GM19395 (cell line): Measurements from ENCODE around the gene ARL9.
A peak's percentile ranks its signal among the peaks of the same experiment; 100 is the strongest.

Experiments used
- ATAC-seq: cut with Tn5 transposase; IDR thresholded peaks from one replicate; pipeline ENCODE4 v1.9.1; 2021; ENCODE audit warnings: mild to moderate bottlenecking, moderate library complexity; ENCODE audit not compliant: unreplicated experiment

Gene ARL9

GRCh38 chr4:56531149-56531770, 25.7 kb downstream of the ARL9 start:
- no peak for ATAC-seq

GRCh38 chr4:56531823-56532222, 26.2 kb downstream of the ARL9 start:
- no peak for ATAC-seq

- no peak for ATAC-seq
Measured at GRCh38 chr4:56532239-56532638, 26.6 kb downstream of the ARL9 start.

GRCh38 chr4:56535915-56536314, 30.3 kb downstream of the ARL9 start:
- ATAC-seq = no peak

- ATAC-seq = no peak
Measured at GRCh38 chr4:56537147-56537546, 31.6 kb downstream of the ARL9 start.

GRCh38 chr4:56540826-56541225, 35.2 kb downstream of the ARL9 start:
- no peak for ATAC-seq

- ATAC-seq = peak; percentile 97
Measured at GRCh38 chr4:56544573-56545131, 39.1 kb downstream of the ARL9 start.

GRCh38 chr4:56550642-56551041, 45.1 kb downstream of the ARL9 start:
- ATAC-seq = no peak

GRCh38 chr4:56551516-56551915, 45.9 kb downstream of the ARL9 start:
- ATAC-seq = no peak

- no peak for ATAC-seq
Measured at GRCh38 chr4:56552273-56552672, 46.7 kb downstream of the ARL9 start.

GRCh38 chr4:56570041-56570440, 64.5 kb downstream of the ARL9 start:
- no peak for ATAC-seq
